Thyroid gland (tissue), 4 donors: ENCODE results near the gene E4F1.
"Not testable (repeated sequence)": the region's sequence is repeated elsewhere in the genome, so short reads cannot be mapped to it uniquely, and the experiment has no call there.

Experiments
- POLR2A ChIP-seq, 2 donors: fragments of 450-650 bp; IDR thresholded peaks; one replicate each; pipeline ENCODE4 v1.6.1; 2017; ENCODE audit warnings: antibody characterized with exemption in 2 of 2, mild to moderate bottlenecking in 2 of 2, moderate library complexity in 1 of 2
- TF ChIP-seq, protein P1 (sequence below), 6 experiments: fragments of 200-600 bp in 3 of 6; fragments of 450-650 bp in 3 of 6; sonication (generic) in 3 of 6; IDR thresholded peaks; one replicate each; pipeline ENCODE4 v1.5.1; 2016 to 2019; ENCODE audit warnings: antibody characterized with exemption in 6 of 6, mild to moderate bottlenecking in 2 of 6, inconsistent platforms in 1 of 6, moderate library complexity in 1 of 6

DNA sequence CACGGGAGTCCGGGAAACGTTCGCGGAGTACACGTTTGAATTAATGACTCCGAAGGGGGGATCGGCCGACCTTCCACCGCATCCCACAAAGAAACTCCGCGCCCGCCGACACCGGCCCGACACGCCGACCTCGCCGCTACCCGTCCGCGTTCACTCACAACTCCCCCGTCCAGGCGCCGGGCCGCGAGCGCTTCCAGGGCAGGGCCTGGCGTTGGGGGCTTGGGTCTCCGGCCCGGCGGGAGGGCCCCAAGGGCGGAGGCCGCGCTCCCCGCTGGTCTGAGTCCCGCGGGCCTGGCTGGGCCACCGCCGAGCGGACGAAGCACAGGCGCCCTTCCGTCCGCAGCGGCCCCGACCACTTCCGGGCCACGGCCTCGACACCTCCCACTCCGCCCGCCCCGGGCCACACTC lies 44.1 kb downstream of the E4F1 start:
- TF ChIP-seq POLR2A (IDR thresholded peaks at IDR 0.05): not testable (repeated sequence)
- TF ChIP-seq, protein P1, sequence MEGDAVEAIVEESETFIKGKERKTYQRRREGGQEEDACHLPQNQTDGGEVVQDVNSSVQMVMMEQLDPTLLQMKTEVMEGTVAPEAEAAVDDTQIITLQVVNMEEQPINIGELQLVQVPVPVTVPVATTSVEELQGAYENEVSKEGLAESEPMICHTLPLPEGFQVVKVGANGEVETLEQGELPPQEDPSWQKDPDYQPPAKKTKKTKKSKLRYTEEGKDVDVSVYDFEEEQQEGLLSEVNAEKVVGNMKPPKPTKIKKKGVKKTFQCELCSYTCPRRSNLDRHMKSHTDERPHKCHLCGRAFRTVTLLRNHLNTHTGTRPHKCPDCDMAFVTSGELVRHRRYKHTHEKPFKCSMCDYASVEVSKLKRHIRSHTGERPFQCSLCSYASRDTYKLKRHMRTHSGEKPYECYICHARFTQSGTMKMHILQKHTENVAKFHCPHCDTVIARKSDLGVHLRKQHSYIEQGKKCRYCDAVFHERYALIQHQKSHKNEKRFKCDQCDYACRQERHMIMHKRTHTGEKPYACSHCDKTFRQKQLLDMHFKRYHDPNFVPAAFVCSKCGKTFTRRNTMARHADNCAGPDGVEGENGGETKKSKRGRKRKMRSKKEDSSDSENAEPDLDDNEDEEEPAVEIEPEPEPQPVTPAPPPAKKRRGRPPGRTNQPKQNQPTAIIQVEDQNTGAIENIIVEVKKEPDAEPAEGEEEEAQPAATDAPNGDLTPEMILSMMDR (IDR thresholded peaks at IDR 0.05): not testable (repeated sequence)
